ENCODE measurements around the gene LRRK1.

Gene LRRK1

GRCh38 chr15:101052681-101053121 is 133.5 kb downstream of the LRRK1 start:
- H3K4me3 ChIP-seq (ENCODE audit: low read depth, low read length), result no peak overlapping the region
- no peak for DNase-seq (ENCODE audit: low read depth)
- no peak for TF ChIP-seq CTCF (IDR thresholded peaks at IDR 0.05; ENCODE audit: low read depth, low read length, missing control alignments)

- no peak for TF ChIP-seq CTCF (IDR thresholded peaks at IDR 0.05; ENCODE audit: low read depth, low read length, missing control alignments)
- no peak overlapping the region for H3K4me3 ChIP-seq (ENCODE audit: low read depth, low read length)
- DNase-seq (ENCODE audit: low read depth), result no peak
Measured at GRCh38 chr15:101053261-101053660, 134.1 kb downstream of the LRRK1 start.

GRCh38 chr15:101054116-101054515 is 135.0 kb downstream of the LRRK1 start:
- no peak for DNase-seq (ENCODE audit: low read depth)
- TF ChIP-seq CTCF (IDR thresholded peaks at IDR 0.05; ENCODE audit: low read depth, low read length, missing control alignments), result no peak
- H3K4me3 ChIP-seq (ENCODE audit: low read depth, low read length), result no peak overlapping the region

GRCh38 chr15:101054991-101055390 is 135.8 kb downstream of the LRRK1 start:
- DNase-seq (ENCODE audit: low read depth), result no peak
- H3K4me3 ChIP-seq (ENCODE audit: low read depth, low read length), result no peak overlapping the region
- no peak for TF ChIP-seq CTCF (IDR thresholded peaks at IDR 0.05; ENCODE audit: low read depth, low read length, missing control alignments)

GRCh38 chr15:101055411-101055810 is 136.3 kb downstream of the LRRK1 start:
- no peak overlapping the region for H3K4me3 ChIP-seq (ENCODE audit: low read depth, low read length)
- no peak for DNase-seq (ENCODE audit: low read depth)
- no peak for TF ChIP-seq CTCF (IDR thresholded peaks at IDR 0.05; ENCODE audit: low read depth, low read length, missing control alignments)

GRCh38 chr15:101056366-101057334 is 137.5 kb downstream of the LRRK1 start:
- no peak for DNase-seq (ENCODE audit: low read depth)
- TF ChIP-seq CTCF (IDR thresholded peaks at IDR 0.05; ENCODE audit: low read depth, low read length, missing control alignments), result no peak
- H3K4me3 ChIP-seq (ENCODE audit: low read depth, low read length), result no peak overlapping the region

Measured in GM12864 (cell line).